ENCODE measurements around the gene DPCD.
"Not testable (repeated sequence)": the region's sequence is repeated elsewhere in the genome, so short reads cannot be mapped to it uniquely, and the experiment has no call there.

The DPCD gene

DNA sequence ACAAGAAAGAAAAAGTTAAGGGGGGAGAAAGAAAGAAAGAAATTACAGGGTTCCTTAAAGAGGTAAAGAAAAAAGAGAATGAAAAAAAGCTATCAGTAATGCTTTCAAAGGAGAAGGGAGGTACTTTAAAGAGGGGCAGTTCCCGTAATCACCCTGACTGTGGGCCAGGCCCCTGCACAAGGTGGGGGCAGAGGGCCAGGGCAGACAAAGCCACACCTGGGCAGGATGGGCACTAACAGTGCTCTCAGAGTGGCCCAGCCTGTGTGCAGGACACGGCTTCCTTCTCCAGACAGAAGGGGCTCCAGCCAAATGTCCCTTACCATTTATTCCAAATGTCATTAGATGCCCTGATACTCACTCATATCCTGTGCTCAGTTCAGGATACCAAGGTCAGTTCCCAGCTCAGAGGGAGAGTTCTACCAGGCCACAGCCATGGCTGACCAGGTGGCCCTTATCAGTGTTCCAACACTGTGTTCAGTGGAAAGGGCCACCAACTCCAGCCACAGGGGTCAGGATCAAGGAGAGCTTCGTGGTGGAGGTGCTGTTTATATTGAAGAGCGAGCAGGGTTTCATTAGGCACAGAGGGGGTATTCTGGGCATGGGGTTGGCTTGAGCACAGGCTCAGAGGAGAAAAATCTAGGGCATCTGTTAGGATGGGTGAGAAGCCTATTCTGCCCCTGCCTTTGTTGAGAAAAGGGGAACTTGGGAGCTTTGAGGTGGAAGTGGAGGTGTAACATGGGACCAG lies 29.9 kb downstream of the DPCD start:
- H3K4me1 Mint-ChIP-seq (ENCODE audit: low read depth) = no peaks in the 10 kb centered on the region
- no peaks in the 10 kb centered on the region for H3K27me3 Mint-ChIP-seq
- H3K4me3 Mint-ChIP-seq = no peak overlapping the region
- peaks cover 10% of the 10 kb centered on the region for H3K36me3 Mint-ChIP-seq (ENCODE audit: low read depth)
- peak overlapping the region; percentile 14 for H3K27ac Mint-ChIP-seq
- H3K9me3 Mint-ChIP-seq = no peaks in the 10 kb centered on the region

DNA sequence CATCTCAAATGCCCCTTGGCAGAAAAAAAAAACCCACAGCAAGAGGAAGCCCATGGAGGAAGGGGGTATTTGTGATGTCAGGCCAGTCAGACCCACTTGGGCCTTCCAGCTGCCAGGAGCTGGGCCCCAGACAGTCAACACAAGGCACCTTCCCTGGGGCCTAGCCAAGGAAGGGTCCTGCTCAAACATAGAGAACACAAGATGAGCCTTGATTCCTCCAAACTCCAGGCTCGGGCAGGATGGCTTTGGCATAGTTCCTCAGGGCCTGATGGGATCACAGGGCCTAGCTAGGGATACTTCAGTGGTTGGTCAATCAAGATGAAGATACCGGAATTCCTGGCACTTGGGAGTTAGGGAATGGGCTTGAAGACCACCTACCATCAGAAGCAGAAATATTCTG lies 30.8 kb downstream of the DPCD start:
- Mint-ChIP-seq H3K4me1 (ENCODE audit: low read depth) (no peaks in the 10 kb centered on the region), H3K9me3 (no peaks in the 10 kb centered on the region), H3K27me3 (no peaks in the 10 kb centered on the region), H3K4me3 (no peak overlapping the region), H3K27ac (no peak overlapping the region), H3K36me3 (ENCODE audit: low read depth) (peaks cover 14% of the 10 kb centered on the region)

DNA sequence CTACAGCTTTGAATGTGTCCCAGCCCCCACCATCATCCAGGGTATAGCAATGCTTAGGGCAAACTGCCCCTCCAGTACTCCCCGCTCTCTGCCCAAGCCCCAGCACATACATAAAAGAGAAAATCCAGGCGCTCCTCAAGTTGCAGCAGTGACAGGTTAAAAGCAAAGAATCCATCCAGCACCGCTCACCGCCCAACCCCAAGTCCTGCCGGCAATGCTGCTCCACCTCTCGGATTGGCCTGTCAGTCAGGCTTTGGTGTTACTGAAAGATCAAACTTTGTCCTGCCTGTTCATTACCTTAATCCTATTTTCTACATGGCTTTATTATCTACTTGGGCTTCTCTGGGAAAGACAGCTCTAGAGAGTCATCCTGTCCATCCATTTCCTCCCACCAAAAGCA lies 31.9 kb downstream of the DPCD start:
- Mint-ChIP-seq H3K27ac (no peak overlapping the region), H3K4me3 (no peak overlapping the region), H3K9me3 (no peaks in the 10 kb centered on the region), H3K36me3 (ENCODE audit: low read depth) (peaks cover 19% of the 10 kb centered on the region), H3K27me3 (no peaks in the 10 kb centered on the region), H3K4me1 (ENCODE audit: low read depth) (no peaks in the 10 kb centered on the region)

GRCh38 chr10:101623528-101623927 lies 35.4 kb downstream of the DPCD start:
- no peak overlapping the region for H3K4me3 Mint-ChIP-seq
- no peaks in the 10 kb centered on the region for H3K9me3 Mint-ChIP-seq
- H3K27ac Mint-ChIP-seq = no peak overlapping the region
- H3K4me1 Mint-ChIP-seq (ENCODE audit: low read depth) = no peaks in the 10 kb centered on the region
- H3K27me3 Mint-ChIP-seq = no peaks in the 10 kb centered on the region
- peaks cover 23% of the 10 kb centered on the region for H3K36me3 Mint-ChIP-seq (ENCODE audit: low read depth)

DNA sequence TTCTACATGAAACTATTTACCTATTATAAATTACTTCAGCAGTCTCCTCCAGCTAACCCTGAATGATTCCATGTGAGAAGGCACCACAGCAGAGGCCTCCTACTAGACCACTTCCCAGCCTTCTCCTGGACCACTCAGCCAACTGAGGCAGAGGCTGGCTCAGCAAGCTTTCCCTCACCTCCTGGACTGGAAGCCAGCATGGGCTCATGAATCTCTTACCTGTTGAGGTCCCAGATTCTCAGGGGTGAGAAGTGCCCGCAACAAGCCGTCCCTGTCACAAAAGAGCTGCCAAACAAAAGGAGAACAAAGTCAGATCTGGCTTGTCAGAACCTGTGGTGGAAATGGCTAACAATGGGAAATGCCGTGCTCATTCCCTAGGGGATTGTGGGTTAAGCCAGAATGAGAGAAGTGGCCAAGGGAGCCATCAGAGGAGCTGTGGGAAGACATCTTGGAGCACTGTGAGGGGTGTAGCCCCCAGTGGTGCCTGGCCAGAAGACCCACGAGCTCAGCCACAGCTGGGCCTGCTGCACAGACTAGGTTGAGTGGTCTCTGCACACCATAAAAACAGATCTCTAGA lies 36.5 kb downstream of the DPCD start:
- no peak overlapping the region for H3K4me3 Mint-ChIP-seq
- H3K9me3 Mint-ChIP-seq = no peaks in the 10 kb centered on the region
- no peaks in the 10 kb centered on the region for H3K27me3 Mint-ChIP-seq
- no peaks in the 10 kb centered on the region for H3K4me1 Mint-ChIP-seq (ENCODE audit: low read depth)
- peaks cover 23% of the 10 kb centered on the region for H3K36me3 Mint-ChIP-seq (ENCODE audit: low read depth)
- H3K27ac Mint-ChIP-seq = no peak overlapping the region

GRCh38 chr10:101625821-101626412 lies 37.8 kb downstream of the DPCD start:
- Mint-ChIP-seq H3K27ac (no peak overlapping the region), H3K9me3 (no peaks in the 10 kb centered on the region), H3K4me3 (no peak overlapping the region), H3K4me1 (ENCODE audit: low read depth) (no peaks in the 10 kb centered on the region), H3K36me3 (ENCODE audit: low read depth) (peaks cover 28% of the 10 kb centered on the region), H3K27me3 (no peaks in the 10 kb centered on the region)

- Mint-ChIP-seq H3K4me3 (no peak overlapping the region), H3K27ac (no peak overlapping the region), H3K4me1 (ENCODE audit: low read depth) (no peaks in the 10 kb centered on the region), H3K9me3 (no peaks in the 10 kb centered on the region), H3K27me3 (no peaks in the 10 kb centered on the region), H3K36me3 (ENCODE audit: low read depth) (peaks cover 14% of the 10 kb centered on the region)
These were observed 41.9 kb downstream of the DPCD start for GRCh38 chr10:101629837-101630632.

- Mint-ChIP-seq H3K4me3 (no peak overlapping the region), H3K27ac (no peak overlapping the region), H3K4me1 (ENCODE audit: low read depth) (peaks cover 2% of the 10 kb centered on the region), H3K36me3 (ENCODE audit: low read depth) (peaks cover 13% of the 10 kb centered on the region), H3K9me3 (no peaks in the 10 kb centered on the region), H3K27me3 (no peaks in the 10 kb centered on the region)
These were observed 42.5 kb downstream of the DPCD start for GRCh38 chr10:101630633-101630920.

- Mint-ChIP-seq H3K27me3 (no peaks in the 10 kb centered on the region), H3K27ac (no peak overlapping the region), H3K36me3 (ENCODE audit: low read depth) (peaks cover 19% of the 10 kb centered on the region), H3K4me1 (ENCODE audit: low read depth) (peaks cover 5% of the 10 kb centered on the region), H3K4me3 (no peak overlapping the region), H3K9me3 (no peaks in the 10 kb centered on the region)
These were observed 43.8 kb downstream of the DPCD start for GRCh38 chr10:101631821-101632475.

GRCh38 chr10:101633510-101633909 lies 45.4 kb downstream of the DPCD start:
- H3K4me1 Mint-ChIP-seq (ENCODE audit: low read depth); H3K27me3 Mint-ChIP-seq; H3K4me3 Mint-ChIP-seq; H3K9me3 Mint-ChIP-seq; H3K27ac Mint-ChIP-seq: not testable (repeated sequence)
- peaks cover 29% of the 10 kb centered on the region for H3K36me3 Mint-ChIP-seq (ENCODE audit: low read depth)

- Mint-ChIP-seq H3K36me3 (ENCODE audit: low read depth) (peaks cover 40% of the 10 kb centered on the region), H3K27me3 (no peaks in the 10 kb centered on the region), H3K4me3 (no peak overlapping the region), H3K4me1 (ENCODE audit: low read depth) (peaks cover 5% of the 10 kb centered on the region), H3K27ac (no peak overlapping the region), H3K9me3 (no peaks in the 10 kb centered on the region)
These were observed 51.2 kb downstream of the DPCD start for GRCh38 chr10:101639141-101639900.

DNA sequence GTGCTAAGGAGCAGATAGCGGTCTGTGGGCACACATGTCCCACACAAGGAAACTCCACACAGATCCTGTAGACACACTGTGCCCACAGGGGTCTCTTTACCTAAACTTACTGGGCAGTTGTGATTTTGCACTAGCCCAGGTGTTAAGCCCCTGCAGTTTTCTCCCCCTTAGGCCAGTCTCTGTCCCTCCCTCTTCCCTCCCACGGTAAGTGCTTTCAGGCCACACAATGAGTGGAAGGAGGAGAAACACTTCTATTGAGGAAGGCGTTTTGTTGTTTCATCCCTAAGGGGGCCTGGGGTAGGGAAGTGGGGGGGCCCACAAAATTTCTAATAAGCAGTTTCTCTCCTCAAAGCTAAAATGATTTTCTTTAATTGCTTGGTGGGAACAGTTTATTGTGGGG lies 55.4 kb downstream of the DPCD start:
- H3K27ac Mint-ChIP-seq = no peak overlapping the region

GRCh38 chr10:101644002-101644401 lies 55.9 kb downstream of the DPCD start:
- no peaks in the 10 kb centered on the region for H3K27me3 Mint-ChIP-seq
- H3K36me3 Mint-ChIP-seq (ENCODE audit: low read depth) = peaks cover 30% of the 10 kb centered on the region
- no peaks in the 10 kb centered on the region for H3K9me3 Mint-ChIP-seq
- H3K27ac Mint-ChIP-seq = no peak overlapping the region
- H3K4me3 Mint-ChIP-seq = no peak overlapping the region
- H3K4me1 Mint-ChIP-seq (ENCODE audit: low read depth) = no peaks in the 10 kb centered on the region

More for the DNA sequence above, 55.4 kb downstream of the DPCD start:
- no peaks in the 10 kb centered on the region for H3K27me3 Mint-ChIP-seq
- H3K36me3 Mint-ChIP-seq (ENCODE audit: low read depth) = peaks cover 27% of the 10 kb centered on the region
- no peak overlapping the region for H3K4me3 Mint-ChIP-seq
- no peaks in the 10 kb centered on the region for H3K9me3 Mint-ChIP-seq
- H3K4me1 Mint-ChIP-seq (ENCODE audit: low read depth) = no peaks in the 10 kb centered on the region

DNA sequence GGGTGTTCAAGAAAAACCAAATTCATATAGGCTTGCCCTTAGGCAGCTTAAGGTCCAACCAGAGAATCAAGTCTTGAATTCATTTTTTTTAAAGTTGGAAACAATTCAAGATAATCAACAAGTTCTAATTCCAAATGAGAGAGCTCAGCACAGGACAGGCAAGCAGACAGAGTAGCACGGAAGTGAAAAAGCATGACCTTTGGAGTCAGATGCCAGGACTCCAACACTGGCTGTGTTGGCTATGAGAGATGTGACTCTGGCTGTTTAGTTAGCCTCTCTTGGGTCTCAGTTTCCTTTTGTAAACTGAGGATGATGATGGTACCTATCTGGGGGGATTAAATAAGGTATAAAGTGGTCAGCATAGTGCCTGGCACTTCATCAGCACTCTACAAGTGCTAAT lies 57.5 kb downstream of the DPCD start:
- no peak overlapping the region for H3K27ac Mint-ChIP-seq
- H3K27me3 Mint-ChIP-seq = no peaks in the 10 kb centered on the region
- peaks cover 21% of the 10 kb centered on the region for H3K36me3 Mint-ChIP-seq (ENCODE audit: low read depth)
- H3K9me3 Mint-ChIP-seq = no peaks in the 10 kb centered on the region
- no peaks in the 10 kb centered on the region for H3K4me1 Mint-ChIP-seq (ENCODE audit: low read depth)
- H3K4me3 Mint-ChIP-seq = no peak overlapping the region

All from stimulated activated naive CD8-positive, alpha-beta T cell treated with anti-CD3 and anti-CD28 coated beads, Interleukin-15, Interleukin-2, amounts not matched to agents 100 ng/mL and 50 ng/mL, for 24 hours (primary cell).